HG02884 (cell line): ENCODE results near the gene ADCY3.

ENCODE experiments used
- ATAC-seq: cut with Tn5 transposase; IDR thresholded peaks from one replicate; pipeline ENCODE4 v1.9.1; 2021; ENCODE audit warnings: mild to moderate bottlenecking, moderate library complexity; ENCODE audit not compliant: unreplicated experiment

Gene ADCY3

GRCh38 chr2:24926602-24927252, 6.7 kb upstream of the ADCY3 start:
- ATAC-seq: no peak

- no peak for ATAC-seq
Measured at GRCh38 chr2:24926220-24926601, 6.2 kb upstream of the ADCY3 start.

- no peak for ATAC-seq
Measured at GRCh38 chr2:24925815-24926214, 5.8 kb upstream of the ADCY3 start.

- no peak for ATAC-seq
Measured at GRCh38 chr2:24924732-24925131, 4.7 kb upstream of the ADCY3 start.

GRCh38 chr2:24924266-24924665, 4.2 kb upstream of the ADCY3 start:
- ATAC-seq: no peak

GRCh38 chr2:24923106-24923505, 3.1 kb upstream of the ADCY3 start:
- no peak for ATAC-seq

- ATAC-seq: no peak
Measured at GRCh38 chr2:24922556-24922955, 2.5 kb upstream of the ADCY3 start.

GRCh38 chr2:24920809-24921441, 888 bp upstream of the ADCY3 start:
- no peak for ATAC-seq

GRCh38 chr2:24919506-24920097, 435 bp downstream of the ADCY3 start:
- ATAC-seq: no peak

GRCh38 chr2:24919037-24919505, 966 bp downstream of the ADCY3 start:
- no peak for ATAC-seq

- no peak for ATAC-seq
Measured at GRCh38 chr2:24918326-24919036, 1.6 kb downstream of the ADCY3 start.

GRCh38 chr2:24917731-24918325, 2.2 kb downstream of the ADCY3 start:
- no peak for ATAC-seq

GRCh38 chr2:24917086-24917485, 3.0 kb downstream of the ADCY3 start:
- no peak for ATAC-seq

- no peak for ATAC-seq
Measured at GRCh38 chr2:24915796-24916195, 4.2 kb downstream of the ADCY3 start.

GRCh38 chr2:24915175-24915574, 4.9 kb downstream of the ADCY3 start:
- no peak for ATAC-seq

- ATAC-seq: no peak
Measured at GRCh38 chr2:24914713-24915112, 5.3 kb downstream of the ADCY3 start.

GRCh38 chr2:24913911-24914310, 6.1 kb downstream of the ADCY3 start:
- ATAC-seq: no peak

- ATAC-seq: no peak
Measured at GRCh38 chr2:24912986-24913385, 7.1 kb downstream of the ADCY3 start.

- ATAC-seq: no peak
Measured at GRCh38 chr2:24912523-24912922, 7.5 kb downstream of the ADCY3 start.

GRCh38 chr2:24910245-24910644, 9.8 kb downstream of the ADCY3 start:
- ATAC-seq: no peak

GRCh38 chr2:24909555-24910177, 10.4 kb downstream of the ADCY3 start:
- ATAC-seq: no peak
